ENCODE measurements around the gene CEMP1.
A peak's percentile ranks its signal among the peaks of the same experiment; 100 is the strongest.

The CEMP1 gene

DNA sequence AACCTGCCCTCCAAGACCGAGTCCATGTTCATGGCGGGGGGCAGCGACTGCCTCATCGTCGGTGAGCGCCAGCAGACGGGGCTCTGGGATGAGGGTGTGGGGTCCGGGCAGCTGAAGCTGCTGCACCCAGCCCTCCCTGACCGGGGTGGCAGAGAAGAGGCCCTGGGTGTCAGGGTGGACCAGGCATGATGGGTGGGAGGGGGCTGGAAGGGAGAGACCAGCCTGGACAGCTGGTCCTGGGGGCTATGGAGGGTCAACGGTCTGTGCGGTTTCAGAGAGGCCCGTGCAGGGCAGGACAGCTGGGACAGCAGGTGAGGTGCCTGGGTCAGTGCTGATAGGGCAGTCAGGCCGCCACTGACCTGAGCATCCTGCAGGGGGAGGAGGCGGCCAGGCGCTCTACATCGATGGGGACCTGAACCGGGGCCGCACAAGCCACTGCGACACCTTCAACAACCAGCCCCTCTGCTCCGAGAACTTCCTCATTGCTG, 30.7 kb downstream of the CEMP1 start:
- ATAC-seq (replicated peaks; ENCODE audit: extremely low read depth, poor library complexity, severe bottlenecking) (no peak), DNase-seq (ENCODE audit: low spot score in 2 of 2) (no peak)
- H3K4me3 Mint-ChIP-seq = no peak overlapping the region
- H3K36me3 Mint-ChIP-seq (ENCODE audit: insufficient read depth) = peaks cover 4% of the 10 kb centered on the region
- H3K9me3 Mint-ChIP-seq = no peaks in the 10 kb centered on the region
- no peaks in the 10 kb centered on the region for H3K4me1 Mint-ChIP-seq
- no peaks in the 10 kb centered on the region for H3K27me3 Mint-ChIP-seq
- H3K27ac Mint-ChIP-seq (ENCODE audit: low read depth) = no peak overlapping the region

DNA sequence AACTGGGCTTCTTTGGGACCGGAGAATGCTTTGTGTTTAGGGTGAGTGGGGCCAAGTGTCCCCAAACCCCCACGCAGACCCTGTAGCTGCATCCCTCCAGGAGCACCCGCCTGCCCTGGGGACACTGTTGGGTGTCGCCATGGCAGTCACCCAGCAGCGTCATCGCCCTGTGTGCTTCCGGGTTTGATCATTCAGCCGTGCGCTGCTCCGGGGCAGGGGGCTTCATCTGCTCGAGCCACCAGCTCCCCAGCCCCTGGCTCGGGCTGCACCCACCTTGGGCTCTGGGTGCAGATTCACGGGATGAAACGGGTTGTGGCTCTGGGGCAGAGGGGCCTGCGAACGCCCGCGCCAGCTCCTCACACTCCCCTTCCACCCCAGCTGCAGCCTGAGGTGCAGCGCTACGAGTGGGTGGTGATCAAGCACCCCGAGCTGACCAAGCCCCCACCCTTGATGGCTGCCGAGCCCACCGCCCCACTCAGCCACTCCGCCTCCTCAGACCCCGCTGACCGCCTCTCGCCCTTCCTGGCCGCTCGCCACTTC, 31.2 kb downstream of the CEMP1 start:
- no peaks in the 10 kb centered on the region for H3K4me1 Mint-ChIP-seq
- ATAC-seq (replicated peaks; ENCODE audit: extremely low read depth, poor library complexity, severe bottlenecking) (no peak), DNase-seq (ENCODE audit: low spot score in 2 of 2) (no peak)
- H3K9me3 Mint-ChIP-seq = no peaks in the 10 kb centered on the region
- H3K4me3 Mint-ChIP-seq = no peak overlapping the region
- H3K36me3 Mint-ChIP-seq (ENCODE audit: insufficient read depth) = peaks cover 4% of the 10 kb centered on the region
- no peaks in the 10 kb centered on the region for H3K27me3 Mint-ChIP-seq
- H3K27ac Mint-ChIP-seq (ENCODE audit: low read depth) = no peak overlapping the region

DNA sequence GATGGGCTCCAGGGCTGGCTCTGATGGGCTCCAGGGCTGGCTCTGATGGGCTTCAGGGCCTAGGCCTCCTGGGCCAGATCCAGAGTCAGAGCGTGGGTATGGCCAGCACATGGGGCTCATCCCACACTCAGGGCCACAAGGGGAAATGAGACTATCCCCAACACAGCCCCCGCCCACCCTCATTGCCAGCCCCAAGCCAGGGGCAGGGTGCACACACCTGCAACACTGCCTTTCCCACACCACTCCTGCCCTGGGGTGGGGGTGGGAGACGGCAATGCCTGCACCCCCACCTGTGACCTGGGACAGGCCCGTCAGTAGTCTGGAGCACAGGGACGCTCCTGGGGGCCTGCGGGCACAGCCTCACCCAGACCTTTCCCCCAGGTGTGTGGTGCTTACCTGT, 31.8 kb downstream of the CEMP1 start:
- no peaks in the 10 kb centered on the region for H3K4me1 Mint-ChIP-seq
- H3K27ac Mint-ChIP-seq (ENCODE audit: low read depth) = no peak overlapping the region
- H3K36me3 Mint-ChIP-seq (ENCODE audit: insufficient read depth) = peaks cover 4% of the 10 kb centered on the region
- DNase-seq (ENCODE audit: low spot score in 2 of 2) (no peak), ATAC-seq (replicated peaks; ENCODE audit: extremely low read depth, poor library complexity, severe bottlenecking) (no peak)
- H3K9me3 Mint-ChIP-seq = no peaks in the 10 kb centered on the region
- H3K27me3 Mint-ChIP-seq = no peaks in the 10 kb centered on the region
- H3K4me3 Mint-ChIP-seq = no peak overlapping the region

- ATAC-seq (replicated peaks; ENCODE audit: extremely low read depth, poor library complexity, severe bottlenecking) = no peak
- no peak overlapping the region for H3K4me3 Mint-ChIP-seq
- no peaks in the 10 kb centered on the region for H3K27me3 Mint-ChIP-seq
- H3K9me3 Mint-ChIP-seq = no peaks in the 10 kb centered on the region
- no peak for DNase-seq (ENCODE audit: low spot score in 2 of 2)
- peaks cover 4% of the 10 kb centered on the region for H3K36me3 Mint-ChIP-seq (ENCODE audit: insufficient read depth)
- no peaks in the 10 kb centered on the region for H3K4me1 Mint-ChIP-seq
- no peak overlapping the region for H3K27ac Mint-ChIP-seq (ENCODE audit: low read depth)
These were observed 32.5 kb downstream of the CEMP1 start for GRCh38 chr16:2498531-2499253.

DNA sequence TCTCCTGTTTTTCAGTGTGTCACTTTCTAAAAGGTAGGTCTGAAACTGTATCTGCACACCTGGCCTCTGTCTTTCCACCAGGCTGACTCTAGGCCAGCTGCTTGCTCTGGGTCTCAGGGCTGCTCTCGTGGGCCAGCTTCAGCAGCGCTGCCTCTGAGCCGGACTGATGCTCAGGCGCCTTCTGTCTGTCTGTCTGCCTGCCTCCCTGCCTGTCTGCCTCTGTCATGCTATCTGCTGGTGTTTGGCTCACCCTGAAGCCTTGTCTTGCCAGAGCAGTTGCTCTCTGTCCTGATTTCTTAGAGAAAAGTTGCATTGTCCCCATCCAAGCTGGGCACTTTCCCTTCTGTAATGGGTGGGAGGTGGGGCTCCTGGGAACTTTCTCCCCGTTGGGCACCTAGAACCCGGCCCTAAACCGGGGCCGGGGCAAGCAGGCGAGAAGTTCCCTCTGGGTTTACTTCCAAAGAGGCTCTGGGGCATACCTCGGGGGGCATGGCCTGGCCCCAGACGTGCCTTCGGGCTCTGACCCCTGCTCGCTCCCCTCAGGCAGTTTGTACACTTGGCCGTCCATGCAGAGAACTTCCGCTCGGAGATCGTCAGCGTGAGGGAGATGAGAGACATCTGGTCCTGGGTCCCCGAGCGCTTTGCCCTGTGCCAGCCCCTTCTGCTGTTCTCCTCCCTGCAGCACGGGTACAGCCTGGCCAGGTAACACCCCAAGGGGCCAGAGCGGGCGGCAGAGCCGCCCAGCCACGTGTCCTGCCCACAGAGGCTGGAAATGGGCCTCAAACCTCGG, 33.3 kb downstream of the CEMP1 start:
- H3K4me1 Mint-ChIP-seq = no peaks in the 10 kb centered on the region
- no peaks in the 10 kb centered on the region for H3K27me3 Mint-ChIP-seq
- no peaks in the 10 kb centered on the region for H3K9me3 Mint-ChIP-seq
- H3K36me3 Mint-ChIP-seq (ENCODE audit: insufficient read depth) = peaks cover 4% of the 10 kb centered on the region
- DNase-seq (ENCODE audit: low spot score in 2 of 2) = no peak
- no peak for ATAC-seq (replicated peaks; ENCODE audit: extremely low read depth, poor library complexity, severe bottlenecking)
- H3K27ac Mint-ChIP-seq (ENCODE audit: low read depth) = peak overlapping the region; percentile 77
- H3K4me3 Mint-ChIP-seq = no peak overlapping the region

DNA sequence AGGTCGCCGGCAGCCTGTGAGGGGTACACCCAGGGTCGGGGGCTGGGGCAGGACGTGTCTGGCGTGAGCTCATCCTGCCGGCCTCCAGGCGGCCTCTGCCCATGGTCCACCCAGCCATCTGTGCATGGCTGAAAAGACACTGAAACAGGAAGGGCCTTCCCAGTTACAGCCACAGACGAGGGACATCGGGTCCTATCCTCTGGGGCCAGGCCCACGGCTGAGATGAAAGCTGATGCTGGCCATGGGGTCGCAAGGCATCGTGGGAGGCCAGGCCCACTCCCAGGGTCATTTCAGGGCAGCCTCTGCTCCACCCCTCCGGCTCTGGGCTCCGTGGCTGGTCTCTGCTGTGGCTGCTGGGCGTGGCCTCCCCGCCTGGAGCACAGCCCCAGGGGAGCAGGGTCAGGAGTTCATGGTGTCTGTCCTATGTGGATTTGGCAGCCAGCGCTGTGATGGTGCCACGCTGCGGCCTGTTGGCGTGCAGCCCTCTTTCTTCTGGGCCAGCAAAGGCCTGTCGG, 34.0 kb downstream of the CEMP1 start:
- no peaks in the 10 kb centered on the region for H3K27me3 Mint-ChIP-seq
- peak overlapping the region; percentile 77 for H3K27ac Mint-ChIP-seq (ENCODE audit: low read depth)
- peaks cover 4% of the 10 kb centered on the region for H3K36me3 Mint-ChIP-seq (ENCODE audit: insufficient read depth)
- DNase-seq (ENCODE audit: low spot score in 2 of 2) = no peak
- H3K4me1 Mint-ChIP-seq = no peaks in the 10 kb centered on the region
- H3K9me3 Mint-ChIP-seq = no peaks in the 10 kb centered on the region
- H3K4me3 Mint-ChIP-seq = no peak overlapping the region
- no peak for ATAC-seq (replicated peaks; ENCODE audit: extremely low read depth, poor library complexity, severe bottlenecking)

DNA sequence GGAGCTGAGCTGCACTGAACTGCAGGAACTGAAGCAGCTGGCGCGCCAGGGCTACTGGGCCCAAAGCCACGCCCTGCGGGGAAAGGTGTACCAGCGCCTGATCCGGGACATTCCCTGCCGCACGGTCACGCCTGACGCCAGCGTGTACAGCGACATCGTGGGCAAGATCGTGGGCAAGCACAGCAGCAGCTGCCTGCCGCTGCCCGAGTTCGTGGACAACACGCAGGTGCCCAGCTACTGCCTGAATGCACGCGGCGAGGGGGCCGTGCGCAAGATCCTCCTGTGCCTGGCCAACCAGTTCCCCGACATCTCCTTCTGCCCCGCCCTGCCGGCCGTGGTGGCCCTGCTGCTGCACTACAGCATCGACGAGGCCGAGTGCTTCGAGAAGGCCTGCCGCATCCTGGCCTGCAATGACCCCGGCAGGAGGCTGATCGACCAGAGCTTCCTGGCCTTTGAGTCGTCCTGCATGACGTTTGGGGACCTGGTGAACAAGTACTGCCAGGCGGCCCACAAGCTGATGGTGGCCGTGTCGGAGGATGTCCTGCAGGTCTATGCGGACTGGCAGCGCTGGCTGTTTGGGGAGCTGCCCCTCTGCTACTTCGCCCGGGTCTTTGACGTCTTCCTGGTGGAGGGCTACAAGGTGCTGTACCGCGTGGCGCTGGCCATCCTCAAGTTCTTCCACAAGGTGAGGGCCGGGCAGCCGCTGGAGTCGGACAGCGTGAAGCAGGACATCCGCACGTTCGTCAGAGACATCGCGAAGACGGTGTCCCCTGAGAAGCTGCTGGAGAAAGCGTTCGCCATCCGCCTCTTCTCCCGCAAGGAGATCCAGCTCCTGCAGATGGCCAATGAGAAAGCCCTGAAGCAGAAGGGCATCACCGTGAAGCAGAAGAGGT, 34.7 kb downstream of the CEMP1 start:
- no peak for ATAC-seq (replicated peaks; ENCODE audit: extremely low read depth, poor library complexity, severe bottlenecking)
- no peaks in the 10 kb centered on the region for H3K9me3 Mint-ChIP-seq
- no peaks in the 10 kb centered on the region for H3K27me3 Mint-ChIP-seq
- DNase-seq (ENCODE audit: low spot score in 2 of 2) = no peak
- H3K4me3 Mint-ChIP-seq = no peak overlapping the region
- no peak overlapping the region for H3K27ac Mint-ChIP-seq (ENCODE audit: low read depth)
- H3K36me3 Mint-ChIP-seq (ENCODE audit: insufficient read depth) = peaks cover 3% of the 10 kb centered on the region
- H3K4me1 Mint-ChIP-seq = no peaks in the 10 kb centered on the region

DNA sequence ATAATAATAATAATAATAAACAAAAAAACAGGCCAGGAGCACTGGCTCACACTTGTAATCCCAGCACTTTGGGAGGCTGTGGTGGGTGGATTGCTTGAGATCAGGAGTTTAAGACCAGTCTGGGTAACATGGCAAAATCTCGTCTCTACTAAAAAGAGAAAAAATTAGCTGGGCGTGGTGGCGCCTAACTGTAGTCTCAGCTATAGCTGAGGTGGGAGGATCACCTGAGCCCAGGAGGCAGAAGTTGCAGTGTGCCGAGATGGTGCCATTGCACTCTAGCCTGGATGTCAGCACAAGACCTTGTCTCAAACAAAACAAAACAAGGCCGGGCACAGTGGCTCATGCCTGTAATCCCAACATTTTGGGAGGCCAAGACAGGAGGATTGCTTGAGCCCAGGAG, 36.2 kb downstream of the CEMP1 start:
- Mint-ChIP-seq H3K4me3 (no peak overlapping the region), H3K27me3 (no peaks in the 10 kb centered on the region), H3K4me1 (no peaks in the 10 kb centered on the region), H3K36me3 (ENCODE audit: insufficient read depth) (peaks cover 3% of the 10 kb centered on the region), H3K9me3 (no peaks in the 10 kb centered on the region), H3K27ac (ENCODE audit: low read depth) (no peak overlapping the region)
- ATAC-seq (replicated peaks; ENCODE audit: extremely low read depth, poor library complexity, severe bottlenecking) (no peak), DNase-seq (ENCODE audit: low spot score in 2 of 2) (no peak)

DNA sequence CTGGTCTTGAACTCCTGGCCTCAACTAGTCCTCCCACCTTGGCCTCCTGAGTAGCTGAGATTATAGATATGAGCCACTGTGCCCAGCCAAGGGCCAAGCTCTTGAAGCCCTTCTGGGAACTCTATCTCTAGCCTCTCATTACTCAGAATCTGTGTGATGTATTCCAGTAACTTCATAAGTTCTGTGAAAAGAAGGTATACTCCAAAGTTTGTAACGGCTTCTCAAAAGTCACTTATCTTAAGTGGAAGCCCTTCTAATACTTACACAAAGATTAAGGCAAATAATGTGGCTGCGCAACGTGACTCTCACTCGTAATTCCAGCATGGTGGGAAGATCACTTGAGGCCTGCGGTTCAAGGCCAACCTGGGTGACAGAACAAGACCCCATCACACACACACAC, 36.6 kb downstream of the CEMP1 start:
- Mint-ChIP-seq H3K9me3 (no peaks in the 10 kb centered on the region), H3K36me3 (ENCODE audit: insufficient read depth) (peaks cover 3% of the 10 kb centered on the region)

GRCh38 chr16:2493605-2494004, 37.6 kb downstream of the CEMP1 start:
- peaks cover 2% of the 10 kb centered on the region for H3K36me3 Mint-ChIP-seq (ENCODE audit: insufficient read depth)
- H3K27me3 Mint-ChIP-seq = no peaks in the 10 kb centered on the region
- H3K9me3 Mint-ChIP-seq = no peaks in the 10 kb centered on the region
- DNase-seq (ENCODE audit: low spot score in 2 of 2) = no peak
- ATAC-seq (replicated peaks; ENCODE audit: extremely low read depth, poor library complexity, severe bottlenecking) = no peak
- H3K4me1 Mint-ChIP-seq = no peaks in the 10 kb centered on the region
- no peak overlapping the region for H3K27ac Mint-ChIP-seq (ENCODE audit: low read depth)
- no peak overlapping the region for H3K4me3 Mint-ChIP-seq

More for the DNA sequence above, 36.6 kb downstream of the CEMP1 start:
- no peaks in the 10 kb centered on the region for H3K4me1 Mint-ChIP-seq
- DNase-seq (ENCODE audit: low spot score in 2 of 2) (no peak), ATAC-seq (replicated peaks; ENCODE audit: extremely low read depth, poor library complexity, severe bottlenecking) (no peak)
- no peaks in the 10 kb centered on the region for H3K27me3 Mint-ChIP-seq
- H3K27ac Mint-ChIP-seq (ENCODE audit: low read depth) = no peak overlapping the region
- H3K4me3 Mint-ChIP-seq = no peak overlapping the region

- no peak for ATAC-seq (replicated peaks; ENCODE audit: extremely low read depth, poor library complexity, severe bottlenecking)
- H3K27ac Mint-ChIP-seq (ENCODE audit: low read depth) = no peak overlapping the region
These were observed 38.9 kb downstream of the CEMP1 start for GRCh38 chr16:2492292-2492691.

More at GRCh38 chr16:2492292-2492691, 38.9 kb downstream of the CEMP1 start:
- Mint-ChIP-seq H3K9me3 (no peaks in the 10 kb centered on the region), H3K4me3 (no peak overlapping the region), H3K27me3 (no peaks in the 10 kb centered on the region), H3K36me3 (ENCODE audit: insufficient read depth) (peaks cover 2% of the 10 kb centered on the region), H3K4me1 (peaks cover 5% of the 10 kb centered on the region)
- DNase-seq (ENCODE audit: low spot score in 2 of 2) = no peak

Measured in central memory CD8-positive, alpha-beta T cell (primary cell).